LNCAP (cell line): Measurements from ENCODE around the gene EIF1B.

Experiments used
- CTCF ChIP-seq: fragments of 450-650 bp; IDR thresholded peaks from 2 replicates; pipeline ENCODE4 v1.5.1; 2017; ENCODE audit warnings: mild to moderate bottlenecking

EIF1B gene

GRCh38 chr3:40309418-40309924 is at the start of gene EIF1B:
Gene EIF1B, plus strand, starts transcription at chr3:40309707. Its CDS starts 235 bp downstream, at chr3:40309942.
- TF ChIP-seq CTCF = peak; percentile 82

- no peak for TF ChIP-seq CTCF
Observed at GRCh38 chr3:40262331-40262730, 47.2 kb upstream of the EIF1B start.

- no peak for TF ChIP-seq CTCF
Observed at GRCh38 chr3:40264451-40264850, 45.1 kb upstream of the EIF1B start.

GRCh38 chr3:40265181-40265580 is 44.3 kb upstream of the EIF1B start:
- no peak for TF ChIP-seq CTCF

GRCh38 chr3:40267937-40268724 is 41.4 kb upstream of the EIF1B start:
- no peak for TF ChIP-seq CTCF

GRCh38 chr3:40268802-40269524 is 40.5 kb upstream of the EIF1B start:
- no peak for TF ChIP-seq CTCF

- TF ChIP-seq CTCF = no peak
Observed at GRCh38 chr3:40278791-40279190, 30.7 kb upstream of the EIF1B start.
